NCI-H1417 treated with DMSO at 0.1 percent for 48 hours (cell line): Measurements from ENCODE around the gene TGFBR2.

Experiments used
- DNase-seq: peaks from one replicate; lab custom pipeline; 2025; lab: John Stamatoyannopoulos, UW

The TGFBR2 gene

DNA sequence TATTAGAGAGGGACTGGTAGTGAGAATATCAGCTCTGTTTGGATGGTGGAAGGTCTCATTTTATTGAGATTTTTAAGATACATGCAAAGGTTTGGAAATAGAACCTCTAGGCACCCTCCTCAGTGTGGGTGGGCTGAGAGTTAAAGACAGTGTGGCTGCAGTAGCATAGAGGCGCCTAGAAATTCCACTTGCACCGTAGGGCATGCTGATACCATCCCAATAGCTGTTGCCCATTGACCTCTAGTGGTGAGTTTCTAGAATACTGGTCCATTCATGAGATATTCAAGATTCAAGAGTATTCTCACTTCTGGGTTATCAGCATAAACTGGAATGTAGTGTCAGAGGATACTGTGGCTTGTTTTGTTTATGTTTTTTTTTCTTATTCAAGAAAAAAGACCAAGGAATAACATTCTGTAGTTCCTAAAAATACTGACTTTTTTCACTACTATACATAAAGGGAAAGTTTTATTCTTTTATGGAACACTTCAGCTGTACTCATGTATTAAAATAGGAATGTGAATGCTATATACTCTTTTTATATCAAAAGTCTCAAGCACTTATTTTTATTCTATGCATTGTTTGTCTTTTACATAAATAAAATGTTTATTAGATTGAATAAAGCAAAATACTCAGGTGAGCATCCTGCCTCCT, 87.2 kb downstream of the TGFBR2 start:
- no peak for DNase-seq

DNA sequence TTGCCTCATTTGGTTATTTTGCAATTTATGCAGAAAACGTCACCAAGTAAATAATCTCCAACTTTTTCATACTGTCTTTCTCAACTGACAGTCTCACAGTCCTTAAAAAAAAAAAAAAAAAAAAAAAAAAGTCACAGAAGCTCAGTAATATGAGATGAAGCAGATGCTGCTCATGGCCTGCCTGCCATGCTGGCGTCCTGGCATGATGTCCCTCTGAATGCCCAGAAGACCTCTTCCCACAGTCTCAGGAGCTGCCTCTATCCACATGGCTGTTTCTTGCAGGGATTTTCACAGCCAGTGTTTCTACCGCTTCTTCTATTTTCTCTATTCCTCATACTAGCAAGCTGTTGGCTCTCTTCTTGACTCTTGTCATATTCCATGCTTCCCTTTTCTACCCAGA, 87.7 kb downstream of the TGFBR2 start:
- no peak for DNase-seq

DNA sequence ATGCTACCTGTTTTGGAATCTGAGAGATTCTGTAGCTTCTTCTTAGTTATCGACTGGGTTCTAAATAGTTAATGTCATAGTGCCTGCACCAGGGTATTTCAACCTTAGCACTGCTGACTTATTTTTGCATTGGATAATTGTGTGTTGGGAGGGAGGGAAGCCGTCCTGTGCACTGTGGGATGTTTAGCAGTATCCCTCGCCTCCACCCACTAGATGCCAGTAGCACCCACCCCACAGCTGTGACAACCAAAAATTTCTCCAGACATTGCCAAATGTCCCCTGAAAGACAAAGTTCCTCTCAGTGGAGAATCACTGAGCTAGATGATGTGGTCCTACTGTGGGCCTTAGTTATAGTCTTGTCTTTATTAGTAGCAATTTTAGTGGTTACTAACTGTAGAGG, 88.3 kb downstream of the TGFBR2 start:
- DNase-seq, result no peak

DNA sequence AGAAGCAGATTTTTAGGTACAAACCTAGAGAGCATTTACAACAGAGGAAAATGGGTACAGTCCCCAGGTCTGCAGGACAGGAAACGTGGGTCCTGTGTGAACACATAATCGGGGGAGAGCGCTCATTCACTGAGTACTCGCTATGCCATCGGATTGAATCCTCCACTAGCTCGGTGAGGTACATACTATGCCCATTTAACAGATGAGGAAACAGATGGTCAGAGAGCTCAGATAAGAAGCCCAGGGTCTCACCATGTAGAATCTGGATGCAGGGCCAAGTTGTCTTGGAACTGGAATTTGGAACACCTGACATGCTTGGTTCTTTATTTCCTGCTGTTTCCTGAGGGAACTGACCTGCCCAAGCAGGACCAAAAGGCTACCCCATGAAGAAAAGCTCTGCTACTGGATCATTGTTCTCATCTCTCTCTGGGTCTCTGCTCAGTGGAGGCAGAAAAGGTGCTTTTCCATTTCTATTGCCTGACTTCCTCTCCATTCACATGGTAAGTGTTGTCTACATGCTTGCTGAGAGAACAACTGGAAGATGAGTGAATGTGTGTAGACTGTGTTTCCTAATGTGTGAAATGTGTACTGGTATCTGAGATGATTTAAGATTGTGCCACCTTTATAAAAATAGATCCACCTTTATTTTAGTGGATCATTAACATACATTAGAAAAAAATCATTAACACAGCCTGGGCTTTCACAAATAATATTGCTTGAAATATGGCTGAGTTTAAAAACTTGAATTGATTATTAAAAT, 89.1 kb downstream of the TGFBR2 start:
- no peak for DNase-seq

DNA sequence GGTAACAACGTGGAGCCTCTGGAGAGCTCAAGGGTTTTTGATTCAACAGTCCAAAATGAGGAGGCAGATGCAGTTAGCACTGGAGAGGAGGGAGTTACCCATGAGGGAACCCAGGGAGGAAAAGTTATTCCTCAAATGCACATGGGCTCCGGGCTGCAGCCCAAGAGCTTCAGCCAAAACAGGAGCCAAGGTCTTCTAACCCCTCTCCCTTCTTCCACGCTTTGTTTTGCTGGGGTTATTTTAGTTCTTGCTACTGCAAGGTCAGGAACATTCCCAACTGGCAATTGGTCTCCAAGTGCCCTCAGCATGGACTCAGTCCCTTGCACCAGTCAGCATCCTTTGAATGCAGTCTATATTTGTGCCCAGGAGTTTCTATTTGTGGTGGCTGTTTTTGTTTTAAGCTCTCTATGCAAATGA, 90.0 kb downstream of the TGFBR2 start:
- DNase-seq, result no peak

DNA sequence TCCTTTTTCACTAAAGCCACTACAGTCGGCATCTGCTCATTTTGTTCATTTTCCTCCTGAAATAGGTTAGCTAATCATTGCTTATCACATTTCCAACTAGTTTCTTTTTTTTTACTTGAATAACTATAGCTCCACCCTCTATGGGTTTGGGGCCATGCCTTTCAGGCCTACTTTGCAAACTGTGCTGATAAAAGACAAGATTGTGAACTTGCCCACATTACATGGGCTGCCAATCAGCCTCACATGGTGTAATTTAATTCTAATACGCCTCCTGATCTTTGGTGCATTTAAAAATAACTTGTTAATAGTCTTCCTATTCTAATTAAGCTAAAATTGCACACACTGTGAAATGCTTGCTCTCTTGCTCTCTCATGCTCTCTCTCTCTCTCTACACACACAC, 90.5 kb downstream of the TGFBR2 start:
- no peak for DNase-seq

DNA sequence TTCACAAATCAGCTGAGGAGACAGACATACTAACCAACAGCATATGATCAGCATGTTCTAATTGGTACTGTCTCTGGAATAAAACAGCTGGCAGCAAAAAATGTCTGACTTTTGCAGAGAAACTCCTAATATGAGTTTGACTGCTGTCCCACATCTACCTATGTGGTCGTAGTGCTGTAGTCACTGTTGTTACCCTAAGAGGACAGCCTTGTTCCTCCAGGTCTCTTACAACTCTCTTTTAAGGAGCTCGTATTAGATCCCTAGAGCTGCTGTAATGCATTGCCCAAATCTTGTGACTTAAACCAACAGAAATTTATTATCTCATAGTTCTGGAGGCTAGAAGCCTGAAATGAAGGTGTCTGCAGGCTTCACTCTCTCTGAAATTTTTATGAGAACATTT, 92.1 kb downstream of the TGFBR2 start:
- no peak for DNase-seq

DNA sequence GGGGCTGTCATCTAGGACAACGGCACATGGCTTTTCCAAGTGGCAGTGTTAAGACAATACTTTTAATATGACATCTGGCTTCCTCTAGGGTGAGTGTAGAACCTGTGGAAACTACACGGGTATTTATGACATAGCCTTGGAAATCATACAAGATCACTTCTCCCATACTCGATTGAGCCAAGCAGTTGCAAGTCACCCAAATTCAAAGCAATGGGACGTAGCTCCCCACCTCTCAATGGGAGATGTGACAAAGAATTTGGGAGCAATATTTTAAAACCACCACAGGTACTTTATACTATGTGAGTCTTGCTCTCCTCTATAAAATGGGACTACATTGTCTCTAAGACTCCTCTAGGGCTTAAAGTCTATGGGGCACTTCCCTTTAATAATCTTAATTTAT, 93.5 kb downstream of the TGFBR2 start:
- no peak for DNase-seq

DNA sequence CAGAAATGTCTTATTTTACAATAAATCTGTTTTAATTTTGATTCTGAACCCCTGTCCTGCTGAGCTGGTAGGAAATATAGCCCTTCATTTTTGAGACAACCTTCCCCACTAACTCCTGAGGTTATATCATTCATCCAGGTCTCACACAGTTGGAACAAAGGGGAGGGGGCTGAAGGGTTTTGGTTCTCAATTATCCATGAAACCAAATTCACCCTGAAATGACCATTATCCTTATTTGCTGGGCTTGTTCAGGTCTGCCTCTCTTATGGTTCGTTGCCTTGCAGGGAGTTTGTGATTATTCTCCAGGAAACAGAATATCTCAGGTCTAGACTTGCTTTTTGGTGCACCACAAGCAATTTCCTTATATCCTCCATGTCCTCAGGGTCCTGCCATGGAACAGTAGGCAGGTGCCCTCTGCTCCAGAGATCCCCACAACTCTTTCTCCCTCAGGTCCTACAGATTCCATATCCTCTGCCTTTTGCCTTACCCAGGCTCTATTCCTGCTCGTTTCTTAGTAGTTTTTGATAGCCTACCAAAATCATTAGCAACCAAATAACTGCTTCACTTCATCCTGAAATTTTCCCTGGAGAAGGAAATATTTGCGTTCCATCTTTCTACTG, 94.4 kb downstream of the TGFBR2 start:
- DNase-seq, result no peak

DNA sequence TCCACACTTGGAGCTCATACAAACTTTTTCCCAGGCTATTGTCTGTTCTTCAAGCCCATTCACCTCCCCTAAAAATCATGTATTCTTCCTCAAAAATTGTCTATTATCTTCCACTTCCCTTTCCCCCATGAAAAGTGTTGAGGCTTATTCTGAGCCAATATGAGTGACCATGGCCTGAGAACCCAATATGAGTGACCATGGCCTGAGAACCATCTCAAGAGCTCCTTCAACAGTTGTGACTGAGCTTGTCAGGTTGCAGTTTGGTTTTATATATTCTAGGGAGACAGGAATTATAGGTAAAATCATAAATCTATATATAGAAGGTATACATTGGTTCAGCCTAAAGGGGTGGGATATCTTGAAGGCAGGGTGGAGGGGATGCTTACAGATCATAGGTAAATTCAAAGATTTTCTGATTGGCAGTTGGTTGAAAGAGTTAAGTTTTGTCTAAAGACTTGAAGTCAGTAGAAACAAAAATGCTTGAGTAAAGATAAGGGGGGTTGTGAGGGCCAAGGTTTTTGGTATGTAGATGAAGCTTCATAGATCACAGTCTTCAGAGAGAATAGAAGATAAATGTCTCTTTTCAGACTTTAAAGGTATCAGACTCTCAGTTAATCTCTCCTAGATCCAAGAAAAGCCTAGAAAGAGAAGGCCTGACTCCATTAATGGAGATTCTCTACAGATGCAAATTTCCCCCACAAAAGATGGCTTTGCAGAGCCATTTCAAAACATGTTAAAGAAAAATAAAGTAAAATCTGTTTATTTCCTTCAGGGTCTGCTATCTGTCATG, 95.8 kb downstream of the TGFBR2 start:
- DNase-seq, result no peak

DNA sequence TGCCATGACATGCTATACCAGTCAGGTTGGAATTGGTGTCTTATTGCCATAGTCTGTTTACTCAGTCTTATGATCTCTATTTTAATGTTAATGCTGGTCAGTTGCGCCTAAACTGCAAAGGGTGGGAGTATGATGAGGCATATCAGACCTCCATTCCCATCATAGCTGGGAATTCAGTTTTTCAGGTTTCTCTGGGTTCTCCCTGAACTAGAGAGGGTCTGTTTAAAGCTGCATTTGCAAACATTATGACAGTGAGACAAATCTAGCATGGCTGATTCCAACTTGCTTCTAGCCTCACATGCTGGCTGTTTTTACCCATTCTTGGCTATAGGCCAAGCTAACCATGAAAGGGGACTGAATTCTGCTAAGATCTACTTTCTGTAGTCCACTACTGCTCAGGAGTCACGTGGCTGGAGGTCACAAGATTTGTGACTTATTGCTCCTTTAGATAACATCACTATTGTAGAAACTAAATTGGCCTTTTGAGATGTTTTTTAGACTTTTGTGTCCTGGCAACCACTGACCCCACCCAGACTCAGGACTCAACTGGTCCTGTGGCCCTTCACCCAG, 96.5 kb downstream of the TGFBR2 start:
- no peak for DNase-seq

DNA sequence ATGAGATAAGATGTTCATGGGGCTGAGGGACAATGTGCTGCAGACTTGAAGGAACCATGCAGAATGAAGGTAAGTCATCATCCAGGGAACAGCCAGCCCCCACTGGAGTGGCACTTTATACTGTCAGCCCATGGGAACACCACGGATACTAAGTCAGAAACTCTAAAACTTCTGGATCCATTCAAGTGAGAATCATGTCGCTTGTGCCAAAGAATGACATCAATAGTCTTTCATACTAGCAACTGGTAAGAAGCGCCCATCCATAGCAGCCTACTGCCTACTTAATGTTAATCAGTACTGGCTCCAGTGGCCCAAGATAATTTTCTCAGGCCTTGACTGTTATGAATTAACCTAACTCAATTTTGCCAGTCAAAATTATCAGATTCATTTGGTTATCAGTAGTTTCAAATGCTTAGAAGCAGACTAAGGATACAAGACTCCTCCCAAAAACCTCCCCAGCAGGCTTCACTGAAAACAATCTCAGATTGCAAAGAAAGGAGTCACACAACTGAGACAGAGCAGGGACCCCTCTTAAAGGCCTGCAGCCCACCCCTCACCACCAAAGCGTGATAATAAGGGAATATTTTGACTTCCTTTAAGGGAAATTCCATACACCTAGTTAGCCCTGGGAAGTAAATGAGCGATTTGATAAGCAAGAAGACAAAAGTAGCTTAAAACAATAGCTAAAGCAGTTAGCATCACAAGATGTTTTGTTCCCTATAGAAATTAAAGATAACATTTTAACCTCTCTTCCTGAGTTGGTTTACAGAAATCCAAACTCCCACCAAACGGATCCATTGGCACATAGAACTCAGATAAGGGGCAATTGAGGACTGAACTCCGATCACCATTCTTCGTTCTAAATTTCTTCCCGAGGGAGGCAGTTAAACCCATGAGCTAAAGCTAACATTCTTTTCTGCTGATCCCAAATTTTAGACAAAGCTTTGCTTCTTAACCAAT, 98.8 kb downstream of the TGFBR2 start:
- no peak for DNase-seq

DNA sequence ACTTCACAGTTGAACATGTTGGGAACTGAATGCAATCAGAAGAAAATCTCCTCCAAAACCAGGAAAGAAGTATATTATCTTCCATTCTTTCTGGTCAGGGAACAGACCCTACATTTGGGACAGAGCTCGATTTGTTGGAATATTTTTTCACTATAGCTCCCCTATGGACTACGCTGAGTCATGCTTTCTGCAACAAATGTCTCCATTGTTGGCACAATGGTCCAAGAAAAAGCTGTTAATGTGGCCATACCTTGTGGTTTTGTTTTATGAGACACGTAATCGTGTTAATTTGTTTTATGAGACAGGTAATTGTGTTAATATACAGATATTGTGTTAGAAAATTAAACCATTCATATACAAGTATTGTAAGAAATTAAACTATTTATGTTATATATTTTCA, 101.4 kb downstream of the TGFBR2 start:
- DNase-seq, result no peak

DNA sequence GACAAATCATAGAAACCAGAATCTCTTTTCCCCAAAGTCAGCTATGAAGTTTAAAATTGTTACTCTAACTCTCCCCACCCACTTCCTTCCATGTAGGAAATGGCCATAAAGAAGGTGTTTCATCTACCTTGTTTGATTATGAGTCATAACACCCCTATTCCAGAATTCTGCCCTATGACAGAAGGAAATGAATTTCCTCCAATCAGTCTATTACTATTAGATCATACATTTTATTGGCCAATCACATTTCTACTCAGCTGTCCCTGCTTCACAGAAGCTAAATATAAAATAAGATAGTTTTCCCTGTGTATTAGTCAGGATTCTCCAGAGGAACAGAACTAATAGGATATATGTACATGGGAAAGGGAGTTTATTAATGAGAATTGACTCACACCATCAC, 102.1 kb downstream of the TGFBR2 start:
- no peak for DNase-seq

DNA sequence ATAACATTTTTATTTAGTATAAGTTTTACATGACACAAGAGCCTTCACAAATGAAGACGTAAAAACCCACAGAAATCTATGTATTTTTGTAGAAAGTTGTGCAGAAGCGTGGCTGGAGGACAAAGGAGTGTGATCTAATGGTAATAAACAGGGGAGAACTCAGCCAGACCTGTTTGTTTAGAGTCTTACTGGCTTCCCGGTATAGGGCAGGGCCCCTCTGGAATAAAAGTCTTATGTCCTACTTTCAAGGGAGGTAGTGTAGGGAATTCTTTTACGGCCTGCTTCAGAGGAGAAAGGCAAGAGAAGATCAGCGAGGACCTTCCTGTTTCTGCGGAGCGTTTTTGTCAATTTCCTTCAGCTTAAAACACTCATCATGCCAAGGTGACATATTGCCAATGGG, 103.6 kb downstream of the TGFBR2 start:
- DNase-seq, result no peak

DNA sequence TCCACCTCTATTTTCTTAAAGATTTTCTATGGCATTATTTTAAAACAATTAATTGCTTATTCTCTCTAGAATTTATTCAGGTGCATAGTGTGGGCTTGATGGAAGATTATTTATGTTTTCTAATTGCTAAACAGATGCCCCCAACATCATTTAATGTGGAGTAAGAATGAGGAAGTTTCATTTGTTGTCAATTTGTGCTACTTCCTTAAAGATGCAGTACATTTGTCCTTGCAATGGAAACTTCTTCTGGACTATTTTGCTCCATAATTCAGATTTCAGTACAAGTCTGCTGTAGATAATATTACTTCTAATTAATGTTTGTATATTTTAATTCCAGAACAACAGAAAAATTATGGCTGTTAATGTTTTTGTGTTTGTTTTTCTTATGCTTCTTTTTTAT, 104.8 kb downstream of the TGFBR2 start:
- no peak for DNase-seq

DNA sequence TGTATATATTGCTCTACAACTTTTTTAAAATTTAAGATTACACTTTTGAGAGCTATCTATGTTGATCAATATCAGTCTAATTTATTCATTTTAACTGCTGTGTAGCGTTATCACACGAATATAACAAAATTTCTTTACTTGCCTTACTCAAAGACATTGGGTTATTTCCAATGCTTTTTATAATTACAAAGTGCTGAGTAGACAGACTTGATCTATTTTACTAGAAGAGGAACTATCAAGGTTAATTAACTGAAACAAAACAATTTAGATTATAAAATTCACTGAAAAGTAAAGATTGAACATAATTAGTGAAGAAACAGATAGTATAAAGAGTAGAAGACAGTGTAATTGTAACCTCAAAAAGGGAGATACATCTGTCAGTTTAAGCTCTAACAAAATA, 105.5 kb downstream of the TGFBR2 start:
- DNase-seq, result no peak

DNA sequence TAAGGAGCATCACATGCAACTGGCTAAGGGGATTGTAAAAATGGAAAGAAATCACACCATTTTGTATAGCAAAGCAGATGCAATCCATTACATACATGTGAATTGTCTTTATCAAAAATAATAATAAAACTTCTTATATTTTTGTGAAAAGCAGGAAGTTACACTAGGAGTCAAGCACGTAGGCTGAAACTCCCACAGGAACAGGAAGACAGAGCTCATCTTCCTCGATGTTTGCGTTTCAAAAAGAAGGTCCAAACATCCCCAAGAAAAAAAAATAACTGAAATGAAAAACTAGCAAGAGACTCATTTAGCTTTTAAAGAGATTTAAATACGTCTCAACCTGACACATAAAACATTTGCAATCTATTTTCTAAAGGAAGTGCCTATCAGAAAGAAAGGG, 106.6 kb downstream of the TGFBR2 start:
- DNase-seq, result no peak

DNA sequence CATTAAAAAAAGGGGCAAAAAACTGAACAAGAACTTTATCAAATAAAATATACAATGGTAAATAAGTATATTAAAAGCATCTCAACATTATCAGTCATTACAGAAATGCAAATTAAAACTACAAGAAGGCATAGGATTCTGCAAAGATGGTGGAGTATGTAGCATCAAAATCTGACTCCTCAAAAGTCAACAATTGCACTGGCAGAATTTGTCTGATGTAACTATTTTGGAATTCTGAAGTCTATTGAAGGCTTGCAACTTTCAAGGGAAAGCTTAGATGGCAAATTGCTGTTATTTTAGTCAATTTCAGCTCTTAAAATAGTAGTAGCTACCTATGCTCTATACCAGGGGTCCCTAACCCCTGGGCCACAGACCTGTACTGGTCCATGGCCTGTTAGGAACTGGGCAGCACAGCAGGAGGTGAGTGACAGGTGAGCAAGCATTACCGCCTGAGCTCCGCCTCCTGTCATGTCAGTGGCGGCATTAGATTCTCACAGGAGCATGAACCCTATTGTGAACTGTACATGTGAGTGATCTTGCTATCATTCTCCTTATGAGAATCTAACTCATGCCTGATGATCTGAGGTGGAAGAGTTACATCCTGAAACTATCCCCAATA, 107.6 kb downstream of the TGFBR2 start:
- DNase-seq, result no peak

DNA sequence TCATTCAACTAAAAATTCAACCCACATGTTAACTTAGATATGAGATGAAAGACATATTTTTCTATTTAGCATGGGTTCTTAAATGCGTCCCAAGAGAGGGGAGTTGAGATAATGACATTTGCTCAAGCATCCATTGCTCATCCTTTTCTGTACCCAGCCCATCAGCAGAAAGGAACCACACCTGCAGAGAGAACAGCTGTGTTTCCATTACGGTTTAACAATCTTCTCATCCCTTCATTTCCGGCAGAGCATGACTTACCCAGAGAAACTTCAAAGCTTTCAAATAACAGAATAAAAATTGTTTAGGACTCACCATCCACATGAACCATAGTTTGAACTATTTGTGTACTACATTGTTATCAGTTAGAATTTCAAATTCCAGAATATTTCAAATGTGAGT, 113.1 kb downstream of the TGFBR2 start:
- DNase-seq, result no peak
